Inferior parietal cortex (tissue), 1 donor: Measurements from ENCODE around the gene NOXO1.

ENCODE experiments used
- DNase-seq: peaks from one replicate; pipeline ENCODE4 v3.0.0-alpha.2; 2016; ENCODE audit errors: extremely low spot score

The NOXO1 gene

DNA sequence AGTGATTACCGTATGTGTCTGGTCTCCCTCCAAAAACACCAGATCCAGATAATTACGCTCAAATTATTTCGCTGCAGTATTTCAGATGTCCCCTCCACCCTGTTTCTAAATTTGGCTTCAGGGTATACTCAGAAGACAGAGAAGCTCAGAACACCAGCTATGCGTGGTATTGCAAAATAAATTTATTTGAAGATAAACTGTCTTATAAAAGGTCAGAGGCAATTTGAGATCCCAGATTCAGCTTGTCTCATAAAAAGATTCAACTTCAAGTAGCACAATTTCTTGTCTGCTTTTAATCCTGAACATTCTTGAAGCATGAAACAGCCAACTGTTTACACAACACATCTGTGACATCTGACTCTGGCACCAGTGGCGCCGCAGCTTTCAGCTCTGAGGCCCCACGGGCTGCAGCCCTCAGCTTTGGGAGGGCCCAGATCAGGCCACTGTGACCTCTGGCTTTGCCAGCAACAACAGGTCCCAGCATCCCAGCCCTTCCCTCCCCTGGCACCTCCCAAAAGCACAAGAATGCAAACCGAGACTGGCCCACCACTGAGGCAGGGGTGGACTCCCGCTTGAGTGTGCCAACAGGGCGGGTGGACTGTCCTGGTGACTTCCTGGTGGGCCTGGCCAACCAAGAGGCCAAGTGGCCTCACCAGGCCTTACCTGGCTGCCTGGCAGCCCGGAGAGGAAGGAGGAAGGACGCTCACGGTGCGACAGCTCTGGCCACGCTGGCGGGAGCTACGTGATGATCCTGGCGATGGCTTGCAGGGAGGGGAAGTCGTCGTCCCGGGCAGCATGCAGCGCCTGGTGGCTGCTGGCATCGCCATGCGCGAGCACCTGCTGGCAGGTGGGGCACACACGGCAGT lies 16.5 kb upstream of the NOXO1 start:
- no peak for DNase-seq

DNA sequence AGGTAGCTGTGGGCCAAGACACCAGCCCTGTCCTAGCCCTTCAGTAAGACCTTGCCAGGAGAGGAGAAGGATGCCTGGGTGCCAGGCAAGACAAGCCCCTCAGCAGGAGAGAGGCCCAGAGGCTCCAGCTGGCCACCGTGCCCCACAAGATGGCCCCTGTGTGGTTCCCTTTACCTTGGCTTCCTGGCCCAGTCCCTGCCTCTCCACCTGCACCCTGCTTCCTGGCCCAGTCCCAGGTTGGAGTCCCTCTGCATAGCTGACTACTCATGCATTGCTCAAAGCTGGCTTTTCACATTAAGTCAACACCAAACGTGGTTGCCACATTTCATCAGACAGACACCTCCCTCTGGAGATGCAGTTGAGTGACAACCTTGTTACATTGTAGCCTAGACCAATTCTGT lies 12.5 kb upstream of the NOXO1 start:
- no peak for DNase-seq

DNA sequence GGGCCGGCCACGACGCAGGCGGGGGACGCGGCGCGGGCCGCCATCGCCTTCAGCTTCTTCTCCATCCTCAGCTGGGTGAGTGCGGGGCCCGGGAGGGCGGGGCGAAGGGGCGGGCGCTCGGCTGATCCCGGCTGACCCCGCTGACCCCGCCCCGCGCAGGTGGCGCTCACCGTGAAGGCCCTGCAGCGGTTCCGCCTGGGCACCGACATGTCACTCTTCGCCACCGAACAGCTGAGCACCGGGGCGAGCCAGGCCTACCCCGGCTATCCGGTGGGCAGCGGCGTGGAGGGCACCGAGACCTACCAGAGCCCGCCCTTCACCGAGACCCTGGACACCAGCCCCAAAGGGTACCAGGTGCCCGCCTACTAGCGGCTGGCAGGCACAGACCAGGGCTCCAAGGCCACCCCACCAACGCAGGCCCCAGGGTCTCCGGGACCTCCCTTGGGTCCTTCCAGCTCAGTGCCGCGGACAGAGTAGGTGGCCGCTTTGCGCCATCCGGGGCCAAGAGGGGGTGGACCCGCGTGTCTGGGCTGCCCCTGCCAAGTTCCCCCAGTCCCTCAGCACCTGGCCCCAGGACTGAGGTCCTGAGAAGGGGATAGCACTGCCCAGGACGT lies 11.5 kb upstream of the NOXO1 start:
- DNase-seq: no peak

DNA sequence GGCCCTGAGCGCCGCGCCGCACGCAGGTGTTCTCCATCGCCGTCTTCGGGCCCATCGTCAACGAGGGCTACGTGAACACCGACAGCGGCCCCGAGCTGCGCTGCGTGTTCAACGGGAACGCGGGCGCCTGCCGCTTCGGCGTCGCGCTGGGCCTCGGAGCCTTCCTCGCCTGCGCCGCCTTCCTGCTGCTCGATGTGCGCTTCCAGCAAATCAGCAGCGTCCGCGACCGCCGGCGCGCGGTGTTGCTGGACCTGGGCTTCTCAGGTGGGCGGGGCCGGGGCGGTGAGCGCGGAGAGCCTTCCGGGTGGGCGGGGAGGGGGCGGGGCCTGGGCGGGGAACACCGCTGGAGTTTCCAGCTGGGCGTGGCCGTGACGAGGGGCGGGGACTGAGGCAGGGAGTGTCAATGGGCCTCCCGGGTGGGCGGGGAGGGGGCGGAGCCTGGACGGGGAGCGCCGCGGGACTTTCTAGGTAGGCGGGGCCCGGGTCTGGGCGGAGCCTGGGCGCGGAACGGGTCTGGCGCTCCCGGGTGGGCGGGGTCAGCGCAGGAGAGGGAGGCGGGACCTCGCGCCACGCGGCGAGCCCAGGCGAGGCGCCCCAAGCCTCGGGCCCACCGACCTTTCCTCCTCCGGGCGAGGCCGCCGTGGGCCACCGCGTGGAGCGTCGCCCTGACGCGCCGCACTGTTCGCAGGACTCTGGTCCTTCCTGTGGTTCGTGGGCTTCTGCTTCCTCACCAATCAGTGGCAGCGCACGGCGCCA lies 10.9 kb upstream of the NOXO1 start:
- peak; percentile 69 for DNase-seq

DNA sequence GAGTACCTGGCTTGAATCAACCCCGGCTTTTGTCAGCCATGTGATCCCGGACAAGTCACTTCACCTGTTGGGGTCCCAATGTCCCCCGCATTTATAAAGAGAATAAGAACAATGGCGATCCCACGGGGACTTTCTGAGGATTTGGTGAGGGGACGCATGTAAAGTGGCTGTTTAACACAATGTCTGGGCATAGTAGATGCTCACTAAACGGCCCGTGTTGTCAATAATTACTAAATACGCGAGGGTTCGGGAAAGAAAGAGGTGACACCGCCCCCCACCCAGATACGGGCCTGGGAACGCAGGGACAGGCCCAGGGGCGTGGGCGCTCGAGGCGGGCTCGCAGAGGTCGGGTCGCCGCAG lies 10.3 kb upstream of the NOXO1 start:
- no peak for DNase-seq

DNA sequence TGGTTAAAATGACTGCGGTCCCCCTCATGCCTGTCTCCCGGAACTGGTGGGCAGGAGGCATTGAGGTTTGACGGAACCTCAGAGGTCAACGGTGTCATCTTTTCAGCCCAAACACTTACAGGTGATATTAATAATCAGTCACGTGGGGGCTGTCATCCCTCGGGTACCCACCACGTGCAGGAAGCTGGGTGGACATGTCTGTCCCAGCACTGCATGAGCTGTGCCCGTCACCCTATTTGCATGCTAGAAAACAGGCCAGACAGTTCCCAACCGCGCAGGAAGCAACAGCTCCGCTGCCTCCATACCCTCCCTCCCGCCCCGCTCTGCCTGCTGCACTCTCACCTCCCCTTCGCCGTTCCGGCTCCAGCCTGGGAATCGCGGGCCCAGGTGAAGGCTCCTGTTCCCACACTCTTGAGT lies 9.9 kb upstream of the NOXO1 start:
- DNase-seq: no peak

DNA sequence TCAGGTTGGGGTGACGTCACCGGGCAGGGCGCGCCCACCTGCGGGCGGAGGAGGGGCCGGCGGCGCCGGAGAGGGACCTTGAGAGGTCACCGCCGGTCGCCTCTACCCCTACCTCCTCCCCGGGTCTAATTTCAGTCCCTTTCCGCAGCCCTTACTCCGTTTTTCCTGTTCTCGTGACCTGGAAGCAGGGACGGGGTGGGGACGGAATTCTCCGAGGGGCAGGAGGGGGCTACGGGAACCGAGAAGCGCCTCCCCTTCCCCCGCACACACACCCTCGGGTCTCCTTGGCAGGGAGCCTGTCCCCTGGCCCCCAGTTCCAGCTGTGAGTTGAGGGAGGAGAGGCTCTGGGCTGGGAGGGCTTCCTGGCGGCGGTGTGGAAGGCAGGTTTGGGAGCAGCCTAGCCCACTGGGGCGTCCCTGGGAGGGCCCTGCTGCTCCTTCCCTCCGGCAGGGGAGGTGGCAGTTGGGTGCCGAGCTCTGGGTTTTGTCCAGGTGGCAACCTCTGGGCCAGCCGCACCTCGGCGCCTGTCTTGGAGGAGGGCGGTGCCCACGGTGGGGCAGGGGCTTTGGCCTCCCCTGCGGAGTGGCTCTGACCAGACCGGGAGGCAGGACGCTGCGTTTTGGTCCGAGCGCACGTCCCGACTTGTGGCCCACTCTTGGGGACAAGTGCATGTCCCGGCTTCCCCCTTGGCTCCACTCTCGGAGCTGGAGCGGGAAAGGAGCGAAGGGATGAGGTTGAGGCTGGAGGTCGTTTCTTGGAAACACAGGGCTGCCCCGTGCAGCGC lies 9.3 kb upstream of the NOXO1 start:
- DNase-seq: no peak

DNA sequence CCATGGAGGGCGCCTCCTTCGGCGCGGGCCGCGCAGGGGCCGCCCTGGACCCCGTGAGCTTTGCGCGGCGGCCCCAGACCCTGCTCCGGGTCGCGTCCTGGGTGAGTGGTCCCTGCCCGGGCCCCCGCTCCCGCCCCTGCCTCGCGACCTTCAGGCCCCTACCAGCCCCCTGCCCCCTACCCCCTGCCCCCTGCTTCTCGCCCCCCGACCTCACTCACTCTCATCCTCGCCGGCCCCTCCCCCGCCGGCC lies 8.8 kb upstream of the NOXO1 start:
- DNase-seq: no peak

DNA sequence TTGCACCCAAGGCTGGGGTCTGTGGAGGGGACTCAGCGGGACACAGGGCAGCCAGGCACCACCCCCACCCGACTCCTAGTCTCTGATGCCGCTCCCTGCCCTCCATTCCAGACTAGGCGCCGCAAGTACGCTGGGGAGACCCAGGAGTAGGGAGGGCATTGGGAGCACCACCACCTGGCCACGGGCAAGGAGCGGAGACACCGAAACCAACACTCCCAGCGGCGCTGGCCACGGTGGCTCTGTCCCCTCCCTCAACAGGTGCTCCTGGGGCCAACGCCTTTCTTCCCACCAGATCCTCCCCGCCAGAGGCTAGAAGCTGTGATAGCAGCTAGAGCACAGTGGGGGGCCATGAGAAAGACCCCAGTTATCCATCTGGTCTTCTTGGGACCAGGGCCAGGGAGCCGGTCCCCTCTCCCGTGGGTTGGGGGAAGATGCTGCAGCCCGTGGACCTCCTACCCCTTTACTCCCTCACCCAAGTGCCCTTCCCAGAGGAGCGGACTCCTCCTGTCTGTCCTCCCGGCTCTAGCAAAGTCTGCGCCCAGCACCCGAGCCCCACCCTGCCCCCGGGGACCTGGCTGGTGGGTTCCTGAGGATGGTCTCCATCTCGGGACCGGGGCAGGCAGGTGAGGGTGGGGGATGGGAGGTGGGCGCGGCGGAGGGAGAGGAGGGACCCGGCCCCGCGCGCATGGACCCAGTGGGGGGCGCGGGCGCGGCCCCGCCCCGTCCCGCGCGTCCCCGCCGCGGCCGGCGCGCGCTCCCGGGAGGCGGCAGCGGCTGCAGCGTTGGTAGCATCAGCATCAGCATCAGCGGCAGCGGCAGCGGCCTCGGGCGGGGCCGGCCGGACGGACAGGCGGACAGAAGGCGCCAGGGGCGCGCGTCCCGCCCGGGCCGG lies 8.2 kb upstream of the NOXO1 start, which contains the start of gene SYNGR3:
Gene SYNGR3, plus strand, starts transcription at position 762 of the 892 bp plus-strand sequence. CDS start 133 bp downstream, outside the sequence.
- no peak for DNase-seq

DNA sequence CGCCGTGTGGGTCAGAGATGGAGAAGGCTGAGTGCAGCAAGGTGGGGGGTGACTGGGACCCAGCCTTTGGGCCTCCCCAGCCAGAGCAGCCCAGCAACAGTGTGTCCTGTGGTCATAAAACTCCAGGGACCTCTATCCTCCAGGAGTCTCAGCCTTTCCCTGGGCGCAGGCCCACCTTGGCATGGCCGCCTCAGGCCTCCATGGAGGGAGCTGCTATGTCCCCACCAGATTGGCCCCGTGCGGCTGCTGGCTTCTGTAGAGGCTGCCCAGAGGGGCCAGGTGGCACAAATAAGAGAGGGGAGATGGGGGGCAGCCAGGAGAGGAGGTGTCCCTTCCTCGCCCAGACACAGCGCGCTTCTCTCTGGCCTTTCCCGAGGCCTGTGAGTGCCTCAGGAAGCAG lies 5.9 kb upstream of the NOXO1 start:
- DNase-seq: no peak

DNA sequence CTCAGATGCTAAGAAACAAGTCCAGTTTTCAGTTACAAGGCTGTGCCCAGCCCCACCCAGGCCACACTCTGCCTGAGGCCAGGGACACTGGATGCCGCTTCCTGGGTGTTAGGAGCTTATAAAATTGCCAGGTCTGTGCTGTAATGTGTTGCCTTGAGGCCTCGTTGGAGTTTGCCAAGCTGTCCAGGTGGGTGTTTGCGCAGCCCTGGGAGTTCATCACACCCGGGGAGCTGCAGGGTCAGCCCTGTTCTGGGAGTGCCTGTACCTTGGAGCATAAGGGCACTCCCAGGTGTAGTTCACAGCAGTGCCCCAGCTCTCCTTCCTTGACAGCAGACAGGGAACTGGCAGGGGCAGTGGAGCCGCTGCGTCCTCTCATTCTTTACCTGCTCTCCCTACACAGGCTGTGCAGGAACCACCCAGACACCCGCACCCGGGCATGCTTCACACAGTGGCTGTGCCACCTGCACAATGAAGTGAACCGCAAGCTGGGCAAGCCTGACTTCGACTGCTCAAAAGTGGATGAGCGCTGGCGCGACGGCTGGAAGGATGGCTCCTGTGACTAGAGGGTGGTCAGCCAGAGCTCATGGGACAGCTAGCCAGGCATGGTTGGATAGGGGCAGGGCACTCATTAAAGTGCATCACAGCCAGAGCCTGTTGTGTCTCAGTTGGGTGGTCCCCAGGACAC lies 4.3 kb upstream of the NOXO1 start:
- no peak for DNase-seq

DNA sequence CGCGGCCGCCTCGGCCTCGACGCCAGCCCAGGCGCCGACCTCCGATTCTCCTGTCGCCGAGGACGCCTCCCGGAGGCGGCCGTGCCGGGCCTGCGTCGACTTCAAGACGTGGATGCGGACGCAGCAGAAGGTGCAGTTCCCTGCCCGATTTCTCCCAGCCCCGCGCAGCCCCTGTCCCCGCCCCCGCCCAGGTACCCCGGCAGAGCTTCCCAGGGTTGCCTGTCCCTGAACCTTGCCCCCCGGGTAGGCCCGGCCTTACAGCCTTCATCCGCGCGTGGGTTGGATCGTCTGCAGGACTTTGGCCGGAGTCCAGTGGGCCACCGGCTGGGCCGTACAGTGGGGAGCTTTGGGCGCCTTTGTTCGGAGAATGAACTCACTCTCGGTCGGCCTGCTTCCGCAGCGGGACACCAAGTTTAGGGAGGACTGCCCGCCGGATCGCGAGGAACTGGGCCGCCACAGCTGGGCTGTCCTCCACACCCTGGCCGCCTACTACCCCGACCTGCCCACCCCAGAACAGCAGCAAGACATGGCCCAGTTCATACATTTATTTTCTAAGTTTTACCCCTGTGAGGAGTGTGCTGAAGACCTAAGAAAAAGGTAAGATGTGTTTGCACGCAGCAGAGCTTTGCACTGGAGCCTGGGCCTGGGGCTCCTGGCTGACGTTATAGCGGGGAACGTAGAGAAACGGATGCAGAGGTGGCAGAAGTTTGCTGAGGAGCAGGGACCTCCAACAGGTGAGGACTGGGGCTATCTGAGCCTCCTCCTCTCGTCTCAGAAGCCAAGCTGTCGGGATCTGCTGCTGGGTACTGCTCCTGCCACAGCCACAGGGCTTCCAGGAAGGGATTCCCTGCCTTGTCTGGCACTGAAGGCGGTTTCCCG lies 3.3 kb upstream of the NOXO1 start:
- no peak for DNase-seq

DNA sequence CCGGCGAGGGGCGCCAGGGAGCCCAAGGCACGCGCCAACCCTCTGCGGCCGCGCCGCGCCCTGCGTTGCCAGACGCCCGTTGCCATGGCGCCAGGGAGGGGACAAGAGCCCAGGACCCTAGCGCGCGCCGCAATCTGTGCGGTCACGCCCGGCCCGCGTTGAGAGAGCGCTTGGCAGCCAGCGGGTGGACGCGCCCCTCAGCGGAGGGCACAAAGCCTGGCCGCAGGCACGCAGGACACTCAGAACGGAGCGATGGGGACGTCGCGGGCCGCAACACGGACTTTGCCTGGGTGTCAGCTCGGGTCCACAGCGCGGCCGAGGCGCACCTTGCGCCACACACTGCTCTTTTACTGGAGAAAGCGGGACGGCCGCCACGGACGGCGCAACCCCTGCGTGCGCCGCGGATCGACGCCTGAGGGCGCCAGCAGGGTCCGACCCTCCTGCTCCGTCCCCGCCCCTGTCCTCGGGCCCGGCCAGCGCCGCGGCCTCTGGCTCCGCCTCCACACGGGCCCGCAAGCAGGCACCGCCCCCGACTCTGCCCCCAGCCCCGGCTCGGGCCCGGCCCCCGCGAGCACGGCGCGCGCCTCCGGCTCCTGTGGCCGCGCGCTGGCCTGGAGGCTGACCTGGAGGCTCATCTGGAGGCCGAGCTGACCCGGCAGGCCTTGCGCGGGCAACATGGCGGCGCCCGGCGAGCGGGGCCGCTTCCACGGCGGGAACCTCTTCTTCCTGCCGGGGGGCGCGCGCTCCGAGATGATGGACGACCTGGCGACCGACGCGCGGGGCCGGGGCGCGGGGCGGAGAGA lies 2.5 kb upstream of the NOXO1 start, which contains the start of gene GFER:
Gene GFER, plus strand, starts transcription at position 650 of the 803 bp plus-strand sequence. Its CDS starts 26 bp downstream, at position 676.
- peak; percentile 78 for DNase-seq

DNA sequence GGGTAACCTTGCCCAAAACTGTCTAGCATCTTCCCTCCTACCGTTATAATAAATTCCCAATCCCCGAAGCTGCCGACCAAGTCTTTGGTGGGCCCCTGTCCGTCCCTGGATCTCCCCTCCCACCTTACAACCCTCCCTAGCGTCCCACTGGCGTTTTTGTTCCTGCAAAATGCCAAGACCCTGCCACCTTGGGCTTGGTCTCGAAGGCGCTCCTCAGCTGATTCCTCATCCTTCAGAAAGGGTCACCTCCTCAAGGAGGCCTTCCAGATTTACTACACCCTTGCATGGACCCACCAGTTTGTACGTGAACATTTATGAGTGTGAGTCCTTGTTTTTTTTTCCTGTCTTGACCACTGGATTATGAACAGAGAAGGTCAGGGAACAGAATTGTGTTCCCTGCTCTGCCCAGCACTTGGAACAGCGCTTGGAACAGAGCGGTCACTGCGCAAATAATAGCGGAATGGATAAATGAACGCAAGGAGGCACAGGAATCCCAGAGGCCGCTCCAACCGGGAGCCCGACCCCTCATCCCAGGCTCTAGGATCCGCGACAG lies 1.8 kb upstream of the NOXO1 start:
- DNase-seq: no peak

DNA sequence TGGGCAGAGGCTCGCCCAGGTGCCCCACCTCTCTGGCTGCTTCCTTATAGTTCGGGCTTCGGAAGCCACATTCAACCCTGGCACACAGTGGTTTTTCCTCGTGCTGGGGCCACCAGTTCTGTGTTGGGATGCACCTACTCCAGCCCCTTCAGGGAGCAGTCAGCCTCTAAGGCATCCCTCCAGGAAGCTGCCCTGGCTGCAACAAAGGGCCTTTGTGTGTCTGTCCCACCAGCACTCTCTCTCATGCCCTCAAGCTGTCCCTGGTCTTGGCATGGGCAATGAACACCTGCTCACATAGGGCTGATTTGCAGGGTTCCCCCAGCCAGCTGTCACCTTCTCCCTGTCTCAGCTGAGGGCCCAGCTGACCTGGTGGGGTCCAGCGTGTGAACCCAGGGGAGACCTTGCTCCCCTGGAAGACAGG lies 754 bp upstream of the NOXO1 start:
- DNase-seq: no peak

DNA sequence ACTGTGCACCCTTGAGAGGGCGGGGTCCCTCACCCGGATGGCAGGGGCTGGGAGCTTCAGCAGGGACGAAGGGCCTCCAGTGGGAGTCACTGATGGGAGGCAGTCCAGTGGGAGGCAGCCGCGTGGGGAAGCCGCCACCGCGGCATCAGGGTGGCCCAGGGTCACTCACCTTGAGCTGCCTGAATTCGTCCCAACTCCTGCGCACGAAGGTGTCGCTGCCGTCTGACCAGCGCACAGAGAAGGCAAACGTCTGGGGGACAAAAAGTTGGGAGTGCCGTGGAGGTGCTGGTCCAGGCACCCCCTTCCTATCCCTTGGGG lies 540 bp downstream of the NOXO1 start:
- no peak for DNase-seq

DNA sequence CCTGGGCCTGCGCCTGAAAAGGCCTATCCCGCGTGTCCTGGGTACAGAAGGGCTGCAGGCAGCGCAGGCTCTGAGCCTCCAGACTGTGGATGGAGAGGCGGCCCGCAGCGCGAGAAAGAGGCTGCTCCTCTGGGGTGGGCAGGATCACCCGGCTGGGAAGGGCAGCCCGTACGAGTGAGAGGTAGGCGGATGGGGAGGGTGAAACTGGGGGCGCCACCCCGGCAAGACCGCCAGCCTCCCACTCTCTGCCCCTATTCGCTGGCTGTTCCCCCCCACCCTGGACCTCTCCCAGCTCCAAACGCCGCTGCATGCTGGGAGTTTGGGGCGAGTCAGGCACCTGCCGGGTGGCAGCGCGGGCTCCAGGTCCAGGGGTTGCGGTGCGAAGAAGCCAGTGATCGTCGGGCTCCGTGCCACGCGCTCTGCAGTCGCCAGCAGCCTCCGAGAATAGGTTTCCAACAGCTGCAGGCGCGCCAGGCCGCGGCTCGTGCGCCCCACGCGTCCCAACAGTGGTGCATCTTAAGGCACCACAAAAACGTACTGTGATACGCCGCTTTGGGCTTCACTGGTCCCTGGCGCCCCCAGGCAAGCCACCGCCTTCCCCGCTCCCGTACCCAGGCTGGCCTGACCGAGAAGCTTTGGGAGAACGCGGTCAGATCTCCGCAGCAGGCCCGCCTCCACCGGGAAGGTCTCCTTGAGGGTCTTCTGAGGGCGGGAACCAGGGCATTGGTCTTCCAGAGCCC lies 1.1 kb downstream of the NOXO1 start:
- no peak for DNase-seq
